ENCODE results near the gene OLFML2A. TPM values are rescaled to one million over a fixed set of nuclear protein-coding genes. Genes with fewer than 3 reads are reported as not detected.

The OLFML2A gene
- polyA plus RNA-seq, 3 donors: 1.7 to 5.4 (median 3.7) TPM

GRCh38 chr9:124758061-124758460 is 18.9 kb upstream of the OLFML2A start:
- 21 to 35% (median 26%) methylated on average over 3 of the region's 3 CpGs for WGBS, 3 donors

DNA sequence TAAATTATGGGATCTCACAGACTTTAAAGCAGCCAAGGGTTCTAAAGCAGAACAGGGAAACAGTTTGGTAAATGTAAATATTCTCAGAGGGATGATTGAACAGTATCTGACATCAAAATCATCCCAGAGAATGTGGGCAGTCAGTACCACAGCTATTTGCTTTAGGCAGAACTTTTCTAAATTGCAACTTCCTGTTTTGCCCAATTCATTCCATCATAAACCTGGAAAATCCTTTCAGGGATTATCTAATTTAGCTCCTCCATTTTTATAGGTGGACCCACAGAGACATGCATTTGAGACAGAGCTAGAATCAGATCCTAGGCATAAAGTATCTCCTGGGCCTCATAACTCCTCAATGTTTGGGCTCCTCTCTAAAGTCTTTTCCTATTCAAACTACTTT is 18.2 kb upstream of the OLFML2A start:
- no peak overlapping the region for H3K27ac ChIP-seq (ENCODE audit: low read depth, low read length)

More at GRCh38 chr9:124758061-124758460, 18.9 kb upstream of the OLFML2A start:
- H3K27ac ChIP-seq (ENCODE audit: low read depth, low read length): no peak overlapping the region

DNA sequence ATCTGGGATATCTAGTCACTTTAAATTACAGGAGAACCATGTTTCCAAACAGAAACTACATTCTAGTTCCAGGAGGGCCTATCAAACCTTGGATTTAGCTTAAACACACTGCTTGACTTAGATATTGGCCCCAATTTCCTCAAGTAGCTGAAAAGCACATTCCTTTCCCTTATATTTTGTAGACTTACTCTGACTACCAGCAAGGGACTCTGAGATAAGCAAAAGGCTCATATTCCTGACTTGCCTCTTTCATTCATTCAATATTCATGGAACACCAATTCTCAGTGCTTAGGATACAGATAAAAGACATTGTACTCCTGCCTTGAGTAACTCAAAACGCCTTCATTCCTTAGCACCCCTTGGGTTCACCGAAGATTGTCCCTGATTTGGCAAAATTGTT is 17.6 kb upstream of the OLFML2A start:
- WGBS, 3 donors: 92 to 96% (median 93%) methylated on average over 2 of the region's 2 CpGs
- no peak overlapping the region for H3K27ac ChIP-seq (ENCODE audit: low read depth, low read length)

DNA sequence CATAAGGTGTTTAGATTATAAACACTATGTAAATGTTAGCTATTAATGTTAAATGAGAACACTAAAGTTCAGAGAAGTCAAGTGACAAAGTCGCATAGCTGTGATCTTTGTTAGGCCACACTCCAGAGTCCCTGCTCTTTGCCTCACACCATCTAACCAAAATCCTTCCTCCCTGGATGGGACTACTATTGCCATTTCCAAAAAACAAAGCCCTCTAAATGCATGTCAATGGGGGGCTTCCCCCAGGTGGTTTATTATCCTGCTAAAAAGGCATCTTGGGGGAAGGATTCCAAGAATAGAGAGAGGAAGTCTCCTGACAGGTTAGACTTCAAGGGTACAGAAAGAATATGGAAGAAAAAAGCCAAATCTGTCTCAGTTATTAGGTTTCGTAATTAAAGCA is 16.2 kb upstream of the OLFML2A start:
- no peak overlapping the region for H3K27ac ChIP-seq (ENCODE audit: low read depth, low read length)
- WGBS, 3 donors: 88 to 96% (median 91%) methylated on average over 2 of the region's 2 CpGs

GRCh38 chr9:124761196-124761595 is 15.7 kb upstream of the OLFML2A start:
- H3K27ac ChIP-seq (ENCODE audit: low read depth, low read length): no peak overlapping the region
- 77 to 81% (median 78%) methylated on average over 2 of the region's 2 CpGs for WGBS, 3 donors

- no peak overlapping the region for H3K27ac ChIP-seq (ENCODE audit: low read depth, low read length)
- 83% methylated on average over 3 of the region's 3 CpGs for WGBS, 3 donors
These were observed 15.2 kb upstream of the OLFML2A start for GRCh38 chr9:124761710-124762109.

GRCh38 chr9:124762633-124763032 is 14.3 kb upstream of the OLFML2A start:
- no peak overlapping the region for H3K27ac ChIP-seq (ENCODE audit: low read depth, low read length)
- WGBS, 3 donors: 60 to 90% (median 88%) methylated on average over 3 of the region's 3 CpGs

GRCh38 chr9:124764774-124765438 is 12.0 kb upstream of the OLFML2A start:
- 52 to 70% (median 69%) methylated on average over 6 of the region's 6 CpGs for WGBS, 3 donors
- no peak overlapping the region for H3K27ac ChIP-seq (ENCODE audit: low read depth, low read length)

GRCh38 chr9:124765439-124765835 is 11.5 kb upstream of the OLFML2A start:
- H3K27ac ChIP-seq (ENCODE audit: low read depth, low read length): no peak overlapping the region
- 74 to 82% (median 80%) methylated on average over 6 of the region's 6 CpGs for WGBS, 3 donors

GRCh38 chr9:124766326-124766725 is 10.6 kb upstream of the OLFML2A start:
- 74 to 98% (median 94%) methylated on average over 1 of the region's 1 CpG for WGBS, 3 donors
- no peak overlapping the region for H3K27ac ChIP-seq (ENCODE audit: low read depth, low read length)

DNA sequence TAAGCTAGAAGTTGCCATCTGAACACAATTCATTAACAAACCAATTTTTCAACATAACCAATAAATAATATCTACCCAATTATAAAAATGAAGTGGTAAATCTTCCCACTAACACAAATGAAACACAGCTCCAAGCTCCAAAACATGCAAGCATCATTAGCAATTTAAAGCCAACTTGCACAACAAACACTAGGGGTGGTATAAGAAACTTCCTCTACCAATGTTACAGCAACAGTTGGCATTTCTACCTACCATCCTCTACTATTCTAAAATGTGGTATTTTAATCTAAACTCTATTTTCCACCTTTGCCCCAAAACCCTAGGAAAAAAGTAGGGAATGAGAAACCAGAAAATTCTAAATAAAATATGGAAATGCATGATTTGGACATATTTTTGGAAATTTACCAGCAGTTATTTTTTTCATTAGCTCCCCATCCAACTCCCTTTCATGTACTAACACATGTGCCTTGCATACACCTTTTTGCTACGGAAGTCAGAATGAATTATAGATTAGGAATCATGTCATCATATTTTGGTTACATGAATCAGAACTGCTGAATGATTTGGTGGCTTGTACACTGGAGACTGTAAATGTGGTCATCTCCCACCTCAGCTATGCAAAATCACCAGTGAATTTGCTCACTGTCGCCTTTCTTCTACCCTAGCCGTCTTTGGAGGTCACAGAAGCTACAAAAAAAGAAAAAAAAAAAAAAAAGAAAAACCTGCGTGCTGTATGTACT is 9.9 kb upstream of the OLFML2A start:
- 68 to 70% (median 69%) methylated on average over 4 of the region's 4 CpGs for WGBS, 3 donors
- no peak overlapping the region for H3K27ac ChIP-seq (ENCODE audit: low read depth, low read length)

DNA sequence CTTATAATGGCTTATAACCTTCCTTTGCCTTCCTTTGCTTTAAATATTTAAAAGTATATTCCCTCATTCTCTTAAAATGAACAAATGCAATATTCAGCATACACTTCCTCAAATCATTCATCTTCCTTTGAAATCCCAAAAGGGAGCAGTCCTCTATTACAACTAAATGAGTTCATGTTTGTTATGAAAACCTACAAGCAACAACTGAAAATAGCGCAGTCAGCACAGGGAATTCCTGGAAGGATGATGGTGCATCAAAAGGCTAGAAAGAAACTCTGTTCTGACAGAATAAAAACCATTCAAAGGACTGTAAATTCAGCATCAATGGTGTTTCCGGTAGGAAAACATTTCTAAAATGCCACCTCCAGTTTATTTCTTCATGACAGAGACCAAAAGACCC is 9.1 kb upstream of the OLFML2A start:
- WGBS, 3 donors: 55 to 72% (median 68%) methylated on average over 2 of the region's 2 CpGs
- H3K27ac ChIP-seq (ENCODE audit: low read depth, low read length): no peak overlapping the region

- WGBS, 3 donors: 51 to 70% (median 56%) methylated on average over 3 of the region's 3 CpGs
- no peak overlapping the region for H3K27ac ChIP-seq (ENCODE audit: low read depth, low read length)
These were observed 8.6 kb upstream of the OLFML2A start for GRCh38 chr9:124768334-124768733.

DNA sequence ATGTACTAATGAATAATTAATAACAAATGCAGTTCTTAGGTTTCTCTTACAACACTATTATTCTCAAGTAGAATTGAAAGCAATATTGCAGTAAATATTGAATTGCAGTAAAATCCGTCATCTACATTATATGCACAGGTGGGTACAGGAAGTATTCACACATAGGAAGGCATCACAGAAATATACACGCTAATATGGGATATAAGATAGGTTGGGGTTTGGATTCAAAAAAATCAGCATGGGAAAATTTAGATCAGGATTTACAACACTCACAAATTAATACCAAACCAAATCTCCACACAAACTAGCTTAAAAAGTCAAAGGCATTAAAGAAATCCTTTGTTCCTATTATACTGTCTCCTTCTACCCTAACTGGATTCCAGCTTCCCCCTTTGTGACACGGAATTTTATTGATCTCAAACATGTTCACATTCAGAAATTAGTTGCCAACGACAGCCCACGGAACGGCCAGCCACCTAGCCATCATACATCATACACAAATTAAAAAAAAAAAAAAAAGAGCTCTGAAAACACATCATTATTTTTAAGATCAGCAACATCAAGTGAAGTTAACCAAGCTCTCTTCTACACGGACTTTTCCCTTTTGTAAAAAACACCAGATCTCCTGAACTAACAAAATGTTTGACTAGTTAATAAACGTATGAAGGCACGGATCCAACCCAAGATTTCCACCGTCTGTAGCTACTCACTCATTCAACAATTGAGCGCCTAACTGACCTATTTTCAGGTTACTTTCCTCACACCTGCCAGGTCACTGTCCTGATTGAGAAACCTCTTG is 8.0 kb upstream of the OLFML2A start:
- H3K27ac ChIP-seq (ENCODE audit: low read depth, low read length): no peak overlapping the region

GRCh38 chr9:124769549-124770358 is 7.2 kb upstream of the OLFML2A start:
- 1 to 4% (median 3%) methylated on average over 56 of the region's 56 CpGs for WGBS, 3 donors
- H3K27ac ChIP-seq (ENCODE audit: low read depth, low read length): no peak overlapping the region

More for the DNA sequence above, 8.0 kb upstream of the OLFML2A start:
- 15 to 30% (median 21%) methylated on average over 11 of the region's 11 CpGs for WGBS, 3 donors

DNA sequence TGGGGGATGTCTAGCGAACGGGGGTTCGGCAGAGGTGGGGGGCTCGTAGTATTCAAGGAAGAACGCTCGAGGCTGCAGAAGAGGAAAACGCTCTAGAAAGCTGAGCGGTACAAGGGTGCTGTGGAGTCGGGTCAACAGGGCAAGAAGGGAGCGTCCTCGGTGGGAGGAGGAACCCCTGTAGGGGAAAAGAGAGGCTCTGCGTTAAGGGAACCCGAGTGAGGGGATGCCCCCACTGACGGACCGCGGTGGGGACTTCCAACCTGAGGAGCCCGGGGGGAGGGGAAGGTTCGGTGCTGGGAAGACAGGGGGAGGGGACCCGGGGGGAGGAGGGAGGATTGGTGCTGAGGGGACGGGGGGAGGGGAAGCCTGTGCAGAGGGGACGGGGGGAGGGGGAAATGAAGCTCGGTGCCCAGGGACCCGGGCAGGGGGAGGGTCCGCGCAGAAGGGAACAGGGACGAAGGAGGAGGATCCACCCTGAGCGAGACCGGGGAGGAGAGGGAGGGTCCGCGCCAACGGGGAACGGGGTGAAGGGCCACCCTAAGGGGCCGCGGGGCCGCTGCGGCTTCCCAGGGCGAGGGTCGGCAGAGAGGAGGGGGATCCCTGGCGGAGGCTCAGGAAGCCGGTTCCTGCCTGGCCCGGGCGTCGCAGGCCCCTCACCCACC is 6.4 kb upstream of the OLFML2A start:
- WGBS, 3 donors: 1% methylated on average over 29 to 43 of the region's 43 CpGs
- no peak overlapping the region for H3K27ac ChIP-seq (ENCODE audit: low read depth, low read length)

GRCh38 chr9:124771021-124771866 is 5.7 kb upstream of the OLFML2A start, which contains the start of gene NR6A1:
Gene NR6A1, minus strand, starts transcription at chr9:124771311.
- WGBS, 3 donors: 0% methylated on average over 68 to 82 of the region's 82 CpGs
- no peak within 1 kb of the TSS for H3K27ac ChIP-seq (ENCODE audit: low read depth, low read length)
